Measurements from ENCODE around the gene DAB1. TPM values are rescaled to one million over a fixed set of nuclear protein-coding genes. Genes with fewer than 3 reads are reported as not detected.

Gene DAB1
- polyA plus RNA-seq, 1 experiment: 0.05 TPM

GRCh38 chr1:57265104-57265503, 158.8 kb downstream of the DAB1 start:
- no peak overlapping the region for H3K4me3 ChIP-seq (ENCODE audit: low read depth, low read length)
- no peaks in the 10 kb centered on the region for H3K27me3 ChIP-seq (ENCODE audit: control insufficient read depth, insufficient read depth, low read length)
- ChIA-PET POLR2A (no interaction called here), CTCF (no interaction called here)
- H3K27ac ChIP-seq (ENCODE audit: low read depth, low read length): no peak overlapping the region
- DNase-seq (ENCODE audit: low read depth, low spot score): no peak
- H3K9me3 ChIP-seq (ENCODE audit: control insufficient read depth, insufficient read depth, low read length): no peaks in the 10 kb centered on the region
- TF ChIP-seq, protein P1, sequence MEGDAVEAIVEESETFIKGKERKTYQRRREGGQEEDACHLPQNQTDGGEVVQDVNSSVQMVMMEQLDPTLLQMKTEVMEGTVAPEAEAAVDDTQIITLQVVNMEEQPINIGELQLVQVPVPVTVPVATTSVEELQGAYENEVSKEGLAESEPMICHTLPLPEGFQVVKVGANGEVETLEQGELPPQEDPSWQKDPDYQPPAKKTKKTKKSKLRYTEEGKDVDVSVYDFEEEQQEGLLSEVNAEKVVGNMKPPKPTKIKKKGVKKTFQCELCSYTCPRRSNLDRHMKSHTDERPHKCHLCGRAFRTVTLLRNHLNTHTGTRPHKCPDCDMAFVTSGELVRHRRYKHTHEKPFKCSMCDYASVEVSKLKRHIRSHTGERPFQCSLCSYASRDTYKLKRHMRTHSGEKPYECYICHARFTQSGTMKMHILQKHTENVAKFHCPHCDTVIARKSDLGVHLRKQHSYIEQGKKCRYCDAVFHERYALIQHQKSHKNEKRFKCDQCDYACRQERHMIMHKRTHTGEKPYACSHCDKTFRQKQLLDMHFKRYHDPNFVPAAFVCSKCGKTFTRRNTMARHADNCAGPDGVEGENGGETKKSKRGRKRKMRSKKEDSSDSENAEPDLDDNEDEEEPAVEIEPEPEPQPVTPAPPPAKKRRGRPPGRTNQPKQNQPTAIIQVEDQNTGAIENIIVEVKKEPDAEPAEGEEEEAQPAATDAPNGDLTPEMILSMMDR (IDR thresholded peaks at IDR 0.05; ENCODE audit: low read depth, low read length): no peak

DNA sequence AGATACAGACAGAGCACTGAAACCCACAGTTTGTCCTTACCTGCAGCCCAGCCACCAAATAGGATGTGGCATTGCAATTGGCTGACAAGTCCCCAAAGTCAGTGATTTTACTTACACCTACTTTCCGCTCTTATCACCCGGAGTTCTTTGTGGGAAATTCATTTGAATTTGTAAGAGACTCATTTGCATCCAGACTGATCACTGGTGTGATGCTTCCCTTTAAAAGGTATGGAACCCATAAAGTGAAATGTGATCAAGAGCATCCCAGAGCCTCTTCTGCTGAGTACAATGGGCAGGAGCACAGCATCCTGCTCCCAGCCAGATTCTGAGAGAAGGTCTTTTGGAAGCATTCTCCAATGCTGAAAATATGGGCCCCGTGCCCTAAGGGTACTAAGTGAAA, 161.4 kb downstream of the DAB1 start:
- CTCF ChIA-PET: no interaction called here
- H3K27me3 ChIP-seq (ENCODE audit: control insufficient read depth, insufficient read depth, low read length): no peaks in the 10 kb centered on the region
- no peak overlapping the region for H3K4me3 ChIP-seq (ENCODE audit: low read depth, low read length)
- no peaks in the 10 kb centered on the region for H3K9me3 ChIP-seq (ENCODE audit: control insufficient read depth, insufficient read depth, low read length)
- POLR2A ChIA-PET: no interaction called here
- no peak overlapping the region for H3K27ac ChIP-seq (ENCODE audit: low read depth, low read length)
- DNase-seq (ENCODE audit: low read depth, low spot score): no peak
- TF ChIP-seq, protein P1 (IDR thresholded peaks at IDR 0.05; ENCODE audit: low read depth, low read length): no peak

DNA sequence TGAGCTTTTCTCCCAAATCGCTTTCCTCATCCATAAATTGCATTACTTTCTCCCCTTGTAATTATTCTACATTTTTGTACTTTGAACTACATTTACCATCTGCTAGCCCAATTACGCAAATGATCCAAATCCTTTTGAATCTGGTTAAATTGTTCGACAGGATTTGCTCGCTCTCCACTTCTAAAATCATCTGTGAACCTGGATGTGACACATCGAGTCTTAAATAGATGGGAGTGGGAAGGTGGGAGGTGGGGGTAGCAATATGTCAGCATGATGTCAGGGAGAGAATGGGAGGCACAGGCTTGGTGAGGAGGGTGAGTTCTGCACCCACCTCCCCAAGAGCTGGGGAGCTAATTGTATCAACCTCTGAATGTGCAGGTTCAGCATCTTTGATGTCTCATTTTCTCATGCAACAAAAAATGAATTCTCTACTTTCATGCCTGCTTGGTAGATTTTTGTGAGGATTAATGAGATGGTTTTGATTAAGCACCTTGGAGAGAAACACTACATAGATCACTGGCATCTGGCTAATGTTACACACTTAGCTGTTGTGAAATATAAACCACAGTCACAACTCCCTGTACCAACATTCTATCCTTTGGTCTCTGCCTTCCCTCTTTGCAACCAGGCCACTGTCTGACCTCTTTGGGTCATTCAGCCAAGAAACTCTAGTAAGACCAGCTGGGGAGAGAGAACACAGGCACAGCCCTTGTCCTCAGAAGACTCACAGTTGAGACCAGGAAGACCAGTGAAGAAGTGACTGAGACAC, 165.1 kb downstream of the DAB1 start:
- POLR2A ChIA-PET: no interaction called here
- CTCF ChIA-PET: no interaction called here
- no peaks in the 10 kb centered on the region for H3K27me3 ChIP-seq (ENCODE audit: control insufficient read depth, insufficient read depth, low read length)
- no peak overlapping the region for H3K27ac ChIP-seq (ENCODE audit: low read depth, low read length)
- TF ChIP-seq, protein P1 (IDR thresholded peaks at IDR 0.05; ENCODE audit: low read depth, low read length): no peak
- H3K9me3 ChIP-seq (ENCODE audit: control insufficient read depth, insufficient read depth, low read length): no peaks in the 10 kb centered on the region
- no peak overlapping the region for H3K4me3 ChIP-seq (ENCODE audit: low read depth, low read length)
- no peak for DNase-seq (ENCODE audit: low read depth, low spot score)

- no peaks in the 10 kb centered on the region for H3K9me3 ChIP-seq (ENCODE audit: control insufficient read depth, insufficient read depth, low read length)
- POLR2A ChIA-PET: no interaction called here
- no peak overlapping the region for H3K27ac ChIP-seq (ENCODE audit: low read depth, low read length)
Observed at GRCh38 chr1:57255945-57256344, 167.9 kb downstream of the DAB1 start.

GRCh38 chr1:57254022-57254421, 169.8 kb downstream of the DAB1 start:
- no peaks in the 10 kb centered on the region for H3K9me3 ChIP-seq (ENCODE audit: control insufficient read depth, insufficient read depth, low read length)
- CTCF ChIA-PET: no interaction called here

More at GRCh38 chr1:57255945-57256344, 167.9 kb downstream of the DAB1 start:
- no peak for DNase-seq (ENCODE audit: low read depth, low spot score)
- no peaks in the 10 kb centered on the region for H3K27me3 ChIP-seq (ENCODE audit: control insufficient read depth, insufficient read depth, low read length)
- no peak overlapping the region for H3K4me3 ChIP-seq (ENCODE audit: low read depth, low read length)
- CTCF ChIA-PET: no interaction called here
- TF ChIP-seq, protein P1 (IDR thresholded peaks at IDR 0.05; ENCODE audit: low read depth, low read length): no peak

More at GRCh38 chr1:57254022-57254421, 169.8 kb downstream of the DAB1 start:
- TF ChIP-seq, protein P1 (IDR thresholded peaks at IDR 0.05; ENCODE audit: low read depth, low read length): no peak
- POLR2A ChIA-PET: no interaction called here
- Histone ChIP-seq H3K27ac (ENCODE audit: low read depth, low read length) (no peak overlapping the region), H3K27me3 (ENCODE audit: control insufficient read depth, insufficient read depth, low read length) (no peaks in the 10 kb centered on the region), H3K4me3 (ENCODE audit: low read depth, low read length) (no peak overlapping the region)
- DNase-seq (ENCODE audit: low read depth, low spot score): no peak
